GM18517 (cell line): ENCODE results near the gene RFT1.

ENCODE experiments used
- ATAC-seq: cut with Tn5 transposase; IDR thresholded peaks from one replicate; pipeline ENCODE4 v1.9.1; 2021; ENCODE audit warnings: mild to moderate bottlenecking, moderate library complexity; ENCODE audit not compliant: unreplicated experiment

The RFT1 gene

GRCh38 chr3:53129344-53129743 lies 891 bp downstream of the RFT1 start:
- no peak for ATAC-seq

GRCh38 chr3:53126601-53127000 lies 3.6 kb downstream of the RFT1 start:
- no peak for ATAC-seq

DNA sequence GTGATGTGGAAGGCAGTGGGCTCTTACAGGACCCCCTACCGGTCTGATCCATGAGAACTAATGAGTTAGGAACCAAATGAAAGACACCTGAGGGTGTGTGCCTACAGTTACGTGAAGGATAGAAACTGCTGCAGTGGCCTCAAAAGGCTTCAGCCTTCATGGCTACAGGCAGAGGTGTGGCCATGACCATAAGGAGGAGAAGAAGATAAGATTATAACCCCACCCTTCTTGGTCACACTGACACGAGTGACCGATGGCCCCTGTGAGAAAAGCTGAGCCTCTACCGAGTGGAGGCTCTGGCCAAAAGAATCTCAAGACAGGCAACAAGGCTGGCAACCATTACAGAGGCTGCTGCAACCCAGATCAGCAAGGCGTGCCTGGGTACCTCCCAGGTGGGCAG lies 6.3 kb downstream of the RFT1 start:
- ATAC-seq = no peak

- ATAC-seq = no peak
Observed at GRCh38 chr3:53123510-53123909, 6.7 kb downstream of the RFT1 start.

GRCh38 chr3:53122933-53123305 lies 7.3 kb downstream of the RFT1 start:
- ATAC-seq = no peak

DNA sequence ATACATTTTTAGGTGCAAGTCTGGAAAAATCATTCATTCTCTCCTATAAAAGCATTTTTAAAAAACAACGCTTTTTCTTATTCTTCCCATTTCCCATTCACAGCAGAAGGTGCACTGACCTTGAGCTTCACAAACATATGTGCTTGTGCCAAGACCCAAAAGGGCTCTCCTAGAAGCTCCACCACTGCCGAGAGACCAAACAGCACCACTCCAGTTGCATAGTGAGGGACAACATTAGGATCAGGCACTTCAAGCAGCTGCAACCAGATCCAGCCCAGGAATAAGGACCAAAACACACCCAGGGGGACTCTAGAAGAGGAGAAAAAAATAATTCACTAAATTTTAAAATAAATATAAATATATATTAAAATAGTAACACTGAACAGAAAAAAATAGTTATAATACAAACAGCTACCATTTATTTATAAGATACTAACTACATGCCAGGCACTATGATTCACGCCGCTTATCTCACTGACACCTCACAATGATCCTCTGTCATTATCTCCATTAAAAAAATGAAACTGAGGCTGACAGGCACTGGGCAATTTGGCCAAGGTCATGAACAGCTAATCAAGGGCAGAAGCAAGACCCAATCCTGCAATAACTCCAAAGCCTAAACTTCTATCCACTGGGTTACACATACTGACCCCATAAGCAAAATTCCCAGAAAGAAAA lies 7.8 kb downstream of the RFT1 start:
- no peak for ATAC-seq

DNA sequence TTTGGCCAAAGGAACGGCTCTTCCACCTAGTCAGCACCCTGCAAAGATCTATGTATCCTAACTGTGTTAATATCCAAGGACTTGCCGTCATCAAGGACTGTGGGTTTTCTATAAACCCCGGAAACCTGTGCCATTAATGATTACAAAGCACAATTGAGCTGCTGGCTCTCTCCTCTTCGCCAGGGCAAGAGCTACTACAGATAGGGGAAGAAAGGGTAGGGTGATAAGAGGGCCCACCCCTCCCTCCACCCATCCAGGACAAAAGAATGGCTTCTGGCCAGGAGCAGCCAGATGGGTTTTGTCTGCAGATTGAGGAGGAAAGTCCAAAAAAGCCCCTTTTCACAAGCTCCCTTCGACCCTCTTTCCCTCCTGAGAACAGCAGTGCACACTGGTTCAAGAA lies 9.9 kb downstream of the RFT1 start:
- ATAC-seq = no peak

- no peak for ATAC-seq
Observed at GRCh38 chr3:53116956-53117355, 13.3 kb downstream of the RFT1 start.

GRCh38 chr3:53114412-53115074 lies 15.7 kb downstream of the RFT1 start:
- ATAC-seq = no peak

GRCh38 chr3:53114011-53114400 lies 16.2 kb downstream of the RFT1 start:
- no peak for ATAC-seq

DNA sequence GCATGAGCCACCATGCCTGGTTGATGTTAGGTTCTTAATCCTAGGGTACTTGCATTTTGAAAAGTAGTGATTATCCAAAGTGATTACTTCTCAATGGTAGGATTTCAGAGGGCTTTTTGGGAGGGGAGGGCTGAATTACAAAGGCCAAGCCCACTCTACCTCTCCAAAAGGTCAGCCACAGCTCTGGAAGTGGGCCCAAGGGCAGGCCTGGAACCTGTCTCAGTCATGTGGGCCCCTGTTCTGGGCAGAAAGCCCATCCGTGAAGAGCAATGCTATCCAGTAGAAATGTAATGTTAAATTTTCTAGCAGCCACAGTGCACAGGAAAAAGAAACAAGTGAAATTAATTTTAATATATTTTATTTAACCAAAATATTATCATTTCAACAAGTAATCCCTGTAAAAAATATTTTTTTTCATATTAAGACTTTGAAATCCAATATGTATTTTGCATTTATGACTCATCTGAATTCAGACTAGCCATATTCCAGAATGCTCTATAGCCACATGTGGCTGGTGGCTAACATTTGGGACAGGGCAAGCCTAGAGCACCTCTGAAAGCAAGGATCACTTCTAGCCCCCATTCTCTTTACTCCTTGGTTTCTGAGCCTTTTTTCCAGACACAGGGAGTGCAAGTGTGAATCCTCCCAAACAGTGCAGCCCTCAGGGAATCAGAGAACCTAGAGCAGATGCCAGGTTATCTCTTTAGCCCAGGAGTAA lies 16.8 kb downstream of the RFT1 start:
- ATAC-seq = no peak

- no peak for ATAC-seq
Observed at GRCh38 chr3:53111822-53112221, 18.4 kb downstream of the RFT1 start.

GRCh38 chr3:53109891-53110771 lies 20.1 kb downstream of the RFT1 start:
- no peak for ATAC-seq

DNA sequence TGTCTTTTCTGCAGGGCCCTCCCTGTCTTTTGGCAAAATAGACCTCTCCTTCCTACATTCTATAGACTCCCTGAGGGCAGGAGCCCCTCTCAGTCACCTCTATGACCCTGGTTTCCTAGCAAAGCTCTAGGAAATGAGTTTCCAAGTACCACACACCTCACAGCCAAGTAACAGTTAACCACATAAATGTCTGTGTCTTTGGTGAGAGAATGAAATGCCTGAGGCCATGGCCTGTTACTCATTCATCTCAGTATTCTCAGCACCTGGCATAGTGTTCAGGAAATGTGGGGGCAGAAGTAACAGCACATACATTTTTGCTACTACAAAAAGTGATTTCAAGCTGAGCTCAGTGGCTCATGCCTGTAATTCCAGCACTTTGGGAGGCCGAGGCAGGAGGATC lies 21.0 kb downstream of the RFT1 start:
- ATAC-seq = no peak

DNA sequence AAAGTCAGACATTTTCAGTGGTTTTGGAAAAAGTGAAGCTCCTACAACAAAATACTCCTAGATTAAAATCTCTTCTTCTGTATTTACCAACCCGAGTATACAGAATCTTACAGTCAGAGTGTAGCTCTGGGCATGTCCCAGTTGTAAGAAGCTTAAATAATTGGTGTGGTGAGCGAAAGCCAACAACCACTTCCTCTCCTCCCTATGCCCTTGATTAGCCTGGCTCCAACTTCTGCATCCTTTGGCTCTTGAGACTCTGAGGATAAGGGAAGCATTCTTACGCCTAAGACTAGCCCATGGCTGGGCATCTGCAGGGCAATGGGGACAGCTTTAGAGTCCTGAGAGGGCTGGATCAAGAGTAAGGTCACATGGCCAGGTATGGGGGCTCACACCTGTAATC lies 25.5 kb downstream of the RFT1 start:
- no peak for ATAC-seq

DNA sequence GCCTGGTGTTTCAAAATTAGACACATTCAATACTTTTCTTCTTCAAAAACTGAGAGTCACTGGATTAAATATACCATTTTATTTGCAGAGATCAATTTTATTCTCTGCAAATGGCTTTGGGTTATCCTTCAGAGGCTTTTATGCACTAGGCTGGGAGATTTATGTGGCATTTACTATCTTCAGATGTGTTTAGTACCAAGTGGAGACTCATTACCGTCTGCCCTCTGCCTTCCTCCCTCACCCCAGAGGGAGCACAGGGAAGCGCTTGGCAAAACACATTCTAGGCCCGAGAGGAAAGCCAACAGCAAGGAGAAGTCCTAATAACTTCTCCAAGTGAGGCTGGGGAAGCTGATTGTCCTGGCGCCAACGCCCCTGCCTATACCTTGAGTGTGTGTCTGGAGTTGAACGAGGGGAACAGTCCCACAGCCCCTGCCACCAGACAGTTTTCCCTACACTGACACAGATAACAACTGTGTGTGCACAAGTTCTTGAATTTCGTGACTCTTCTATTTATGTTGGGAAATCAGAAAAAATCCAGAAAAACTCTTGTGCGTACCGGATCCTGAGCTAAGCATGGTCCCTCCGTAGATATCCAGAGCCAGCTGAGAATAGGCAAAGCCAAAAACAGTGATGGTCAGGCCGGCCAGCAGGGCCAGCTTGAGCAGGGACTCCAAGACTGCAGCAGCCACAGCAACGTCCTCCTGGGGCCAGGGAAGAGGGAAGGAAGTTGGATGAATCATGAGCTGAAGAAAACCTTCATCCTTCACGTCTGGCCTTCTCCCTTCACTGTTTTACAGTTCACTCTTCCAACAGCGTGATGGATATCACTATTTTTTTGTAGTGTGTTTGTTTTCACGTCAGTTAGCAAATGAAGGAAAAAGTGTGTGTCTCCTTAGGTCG lies 26.6 kb downstream of the RFT1 start:
- no peak for ATAC-seq

- ATAC-seq = peak; percentile 79
Observed at GRCh38 chr3:53102601-53103147, 27.6 kb downstream of the RFT1 start.

GRCh38 chr3:53101956-53102355 lies 28.3 kb downstream of the RFT1 start:
- no peak for ATAC-seq

GRCh38 chr3:53100818-53101466 lies 29.3 kb downstream of the RFT1 start:
- ATAC-seq = no peak
